Dermis microvascular lymphatic vessel endothelial cell (primary cell): ENCODE data around the gene PDE8A. TPM values are rescaled to one million over a fixed set of nuclear protein-coding genes. Genes with fewer than 3 reads are reported as not detected.

Experiments
- DNase-seq, 2 donors: peaks; one replicate each; pipeline versions ENCODE4 v3.0.0 to v3.0.0-alpha.2; 2010; ENCODE audit warnings: low read depth in 2 of 2
- total RNA-seq: library from RNA; depleted of rRNA; stranded (reverse); fragments of >200 nt; gene quantifications from 2 replicates; pipeline ENCODE4 v1.2.1, GENCODE V29; 2014

PDE8A gene
- total RNA-seq, 1 donor from 2014 or later = 50.2 TPM

DNA sequence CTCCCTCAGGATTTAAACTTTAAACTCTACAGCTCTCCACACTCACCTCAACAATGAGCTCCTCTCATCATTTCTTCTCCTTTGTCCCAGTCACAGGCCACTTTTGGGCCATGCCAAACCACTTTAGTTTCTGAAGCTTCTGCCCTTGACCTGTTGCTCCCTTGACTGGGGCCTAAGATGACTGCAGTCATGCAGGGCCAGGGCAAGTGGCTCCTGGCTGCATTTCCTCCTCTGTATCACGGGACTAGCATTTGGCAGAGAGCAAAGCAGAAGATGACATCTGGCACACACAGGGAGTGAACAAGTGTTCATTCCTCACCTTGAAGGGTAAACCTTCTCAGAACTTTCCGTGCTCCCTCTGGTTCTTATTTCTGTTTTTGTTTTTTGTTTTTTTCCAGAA lies 136.9 kb downstream of the PDE8A start:
- no peak for DNase-seq

DNA sequence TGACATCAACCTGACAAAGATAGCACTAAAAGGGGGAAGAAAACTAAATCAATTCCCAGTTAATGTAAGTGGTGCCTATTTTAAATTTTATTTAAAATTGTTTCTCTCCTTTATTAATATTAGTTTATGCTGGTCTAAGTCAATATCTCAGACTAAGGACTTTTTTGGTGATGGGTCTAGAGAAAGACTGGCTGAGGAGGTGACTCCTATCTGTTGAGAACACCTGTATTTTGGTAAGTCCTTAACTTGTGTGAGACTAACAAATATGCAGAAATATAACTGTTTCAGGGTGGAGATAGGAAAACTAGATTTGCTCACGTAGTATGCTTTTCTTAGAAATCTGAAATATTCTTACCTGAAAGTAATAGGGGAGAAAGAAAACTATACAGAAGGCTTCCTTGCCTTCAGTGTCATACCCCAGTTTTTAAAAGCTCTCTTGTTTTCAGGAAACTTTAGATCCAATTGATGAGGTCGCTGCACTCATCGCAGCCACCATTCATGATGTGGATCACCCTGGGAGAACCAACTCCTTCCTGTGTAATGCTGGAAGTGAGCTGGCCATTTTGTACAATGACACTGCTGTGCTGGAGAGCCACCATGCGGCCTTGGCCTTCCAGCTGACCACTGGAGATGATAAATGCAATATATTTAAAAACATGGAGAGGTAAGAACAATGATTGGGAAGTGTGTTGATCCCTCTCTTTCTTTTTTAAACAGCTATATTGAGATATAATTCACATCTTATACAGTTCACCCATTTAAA lies 138.9 kb downstream of the PDE8A start:
- no peak for DNase-seq

DNA sequence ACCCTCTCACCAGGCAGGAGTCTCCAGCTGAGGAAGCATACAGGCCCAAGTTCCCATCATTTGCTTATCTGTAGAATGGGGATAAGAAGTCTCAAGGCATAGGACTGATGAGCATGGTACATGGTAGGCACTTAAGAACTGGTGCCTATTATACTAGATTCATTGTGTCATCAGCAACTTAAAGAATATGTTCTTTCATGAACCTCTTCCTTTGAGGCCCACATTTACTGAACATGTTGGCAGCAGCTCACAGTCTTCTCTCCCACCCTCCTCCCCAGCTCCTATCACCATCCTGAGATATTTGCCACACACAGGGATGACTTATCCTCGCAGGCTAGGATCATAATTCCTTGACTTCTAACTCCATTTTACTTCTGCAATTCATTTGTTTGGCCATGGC lies 142.5 kb downstream of the PDE8A start:
- DNase-seq = no peak

DNA sequence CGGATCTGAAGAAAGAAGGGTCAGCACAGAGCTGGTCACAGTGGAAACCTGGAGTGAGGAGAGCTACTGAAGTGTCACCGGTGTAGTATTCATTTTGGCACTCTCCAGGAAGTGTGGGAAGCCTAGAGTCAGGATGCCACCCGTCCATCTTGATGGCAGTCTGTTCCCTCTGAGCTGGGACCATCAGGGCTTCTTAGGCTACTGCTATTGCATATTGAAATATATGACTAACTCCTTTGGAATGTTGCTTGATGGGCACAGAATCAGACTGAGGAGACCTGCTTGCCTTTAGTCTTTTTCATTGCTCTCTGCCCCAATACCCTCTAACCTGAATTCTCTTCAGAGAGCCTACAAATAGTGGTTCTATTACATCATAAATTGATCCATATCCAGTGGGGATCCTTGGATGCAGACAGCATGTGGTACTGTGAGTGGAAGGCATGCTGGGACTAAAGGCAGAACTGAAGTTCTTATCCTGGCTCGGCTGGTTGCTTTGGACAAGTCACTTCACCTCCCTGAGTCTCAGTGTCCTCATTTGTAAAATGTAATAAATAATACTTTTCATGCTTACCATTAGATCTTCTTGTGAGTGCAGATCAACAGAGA lies 143.5 kb downstream of the PDE8A start:
- DNase-seq = peak in 1 of 2 donors; percentile 29

- DNase-seq = no peak
These were observed 147.0 kb downstream of the PDE8A start for GRCh38 chr15:85128621-85129020.

DNA sequence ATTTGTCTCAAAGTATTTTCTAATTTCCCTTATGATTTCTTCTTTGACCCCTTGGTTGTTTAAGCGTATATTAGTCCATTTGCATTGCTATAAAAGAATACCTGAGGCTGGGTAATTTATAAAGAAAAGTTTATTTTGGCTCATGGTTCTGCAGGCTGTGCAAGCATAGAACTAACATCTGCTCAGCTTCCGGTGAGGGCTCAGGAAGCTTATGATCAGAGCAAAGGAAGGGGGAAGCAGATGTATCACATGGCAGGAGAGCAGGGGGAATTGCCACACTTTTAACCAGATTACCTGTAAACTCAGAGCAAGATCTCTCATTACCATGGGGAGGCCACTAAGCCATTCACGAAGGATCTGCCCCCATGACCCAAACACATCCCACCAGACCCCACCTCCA lies 148.2 kb downstream of the PDE8A start:
- peak; percentile 80 to 85 for DNase-seq

DNA sequence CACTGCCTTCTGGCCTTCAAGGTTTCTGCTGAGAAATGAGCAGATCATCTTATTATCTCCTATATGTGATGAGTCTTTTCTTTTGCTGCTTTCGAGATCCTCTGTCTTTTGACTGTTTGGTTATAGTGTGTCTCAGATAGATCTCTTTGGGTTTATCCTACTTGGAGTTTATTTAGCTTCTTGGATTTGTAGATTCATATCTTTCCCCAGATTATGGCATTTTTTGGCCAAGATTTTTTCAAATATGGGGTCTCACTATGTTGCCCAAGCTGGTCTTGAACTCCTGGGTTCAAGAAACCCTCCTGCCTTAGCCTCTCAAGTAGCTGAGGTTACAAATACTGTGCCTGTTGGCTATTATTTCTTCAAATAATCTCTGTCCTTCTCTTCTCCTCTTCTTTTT lies 150.3 kb downstream of the PDE8A start:
- DNase-seq = no peak

GRCh38 chr15:85133709-85134108 lies 152.1 kb downstream of the PDE8A start:
- no peak for DNase-seq

GRCh38 chr15:85137489-85138168 lies 156.0 kb downstream of the PDE8A start:
- no peak for DNase-seq

GRCh38 chr15:85139391-85139790 lies 157.7 kb downstream of the PDE8A start:
- no peak for DNase-seq

DNA sequence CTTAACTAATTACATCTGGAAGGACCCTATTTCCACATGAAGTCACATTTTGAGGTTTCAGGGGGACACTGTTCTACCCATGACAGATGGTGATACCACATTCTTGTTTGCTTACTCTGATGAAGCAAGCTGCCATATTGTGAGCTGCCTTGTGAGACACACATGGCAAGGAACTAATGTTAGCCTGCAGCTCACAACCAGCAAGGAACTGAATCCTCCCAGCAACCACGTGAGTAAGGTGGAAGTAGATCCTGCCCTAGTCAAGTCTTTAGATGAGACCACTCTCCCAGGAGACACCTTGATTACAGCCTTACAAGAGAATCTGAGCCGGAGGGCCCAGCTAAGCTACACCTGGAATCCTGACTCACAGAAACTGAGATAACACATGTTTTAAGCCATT lies 160.1 kb downstream of the PDE8A start:
- DNase-seq = no peak

- peak; percentile 61 to 89 for DNase-seq
These were observed 160.7 kb downstream of the PDE8A start for GRCh38 chr15:85142312-85142711.

GRCh38 chr15:85149465-85150129 lies 167.9 kb downstream of the PDE8A start:
- no peak for DNase-seq

- DNase-seq = no peak
These were observed 168.4 kb downstream of the PDE8A start for GRCh38 chr15:85150130-85150480.

DNA sequence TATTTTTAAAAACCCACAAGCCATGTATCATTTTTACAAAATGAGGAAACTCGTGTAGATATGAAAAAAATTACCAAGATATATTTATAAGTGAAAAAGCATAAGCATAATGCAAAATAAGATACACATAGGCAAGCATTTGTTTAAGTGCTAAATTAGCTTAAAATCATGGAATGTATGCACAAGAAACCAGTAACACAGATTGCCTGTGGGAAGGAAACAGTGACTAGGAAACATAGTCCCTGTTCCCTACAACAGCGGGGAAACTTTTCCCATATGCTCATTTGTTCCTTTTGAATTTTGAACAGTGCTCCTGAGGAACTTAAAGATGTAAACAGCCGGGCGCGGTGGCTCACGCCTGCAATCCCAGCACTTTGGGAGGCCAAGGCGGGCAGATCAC lies 169.5 kb downstream of the PDE8A start:
- no peak for DNase-seq

DNA sequence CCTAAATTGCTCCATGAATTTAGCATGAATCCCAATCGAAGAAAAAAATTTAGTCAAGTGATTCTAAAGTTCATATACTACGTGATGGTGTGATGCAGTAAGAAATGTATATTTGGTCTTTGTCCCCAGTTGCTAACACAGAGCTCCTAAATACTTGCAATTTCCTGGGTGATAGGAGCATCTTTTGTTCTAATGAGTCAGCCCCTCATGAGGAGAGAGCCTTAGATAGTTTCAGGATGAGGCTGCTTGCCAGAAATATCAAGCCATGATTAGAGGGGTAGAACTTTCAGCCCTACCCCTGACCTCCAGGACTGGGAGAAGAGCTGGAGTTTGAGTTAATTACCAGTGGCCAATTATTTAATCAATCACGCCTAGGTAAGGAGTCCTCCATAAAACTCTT lies 170.2 kb downstream of the PDE8A start:
- DNase-seq = no peak

DNA sequence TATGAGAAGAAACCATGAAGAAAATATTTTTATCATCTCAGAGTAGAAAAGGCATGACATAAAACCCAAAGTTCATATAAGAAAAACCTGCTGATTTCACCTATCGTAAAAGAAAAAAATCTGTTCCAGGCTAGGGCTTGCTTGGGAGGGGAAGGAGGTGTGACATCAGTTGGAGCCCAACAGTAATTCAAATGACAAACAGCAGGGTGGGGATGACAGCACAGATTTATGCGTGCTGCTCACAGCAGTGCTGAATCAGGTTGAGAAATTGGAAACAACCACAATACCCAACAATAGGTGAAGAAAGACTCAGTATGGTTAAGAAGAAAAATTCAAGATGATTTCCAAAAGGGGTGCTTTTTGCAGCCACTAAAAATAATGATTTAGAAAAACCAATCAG lies 172.4 kb downstream of the PDE8A start:
- no peak for DNase-seq

- peak in 1 of 2 donors; percentile 8 for DNase-seq
These were observed 173.7 kb downstream of the PDE8A start for GRCh38 chr15:85155360-85155759.

DNA sequence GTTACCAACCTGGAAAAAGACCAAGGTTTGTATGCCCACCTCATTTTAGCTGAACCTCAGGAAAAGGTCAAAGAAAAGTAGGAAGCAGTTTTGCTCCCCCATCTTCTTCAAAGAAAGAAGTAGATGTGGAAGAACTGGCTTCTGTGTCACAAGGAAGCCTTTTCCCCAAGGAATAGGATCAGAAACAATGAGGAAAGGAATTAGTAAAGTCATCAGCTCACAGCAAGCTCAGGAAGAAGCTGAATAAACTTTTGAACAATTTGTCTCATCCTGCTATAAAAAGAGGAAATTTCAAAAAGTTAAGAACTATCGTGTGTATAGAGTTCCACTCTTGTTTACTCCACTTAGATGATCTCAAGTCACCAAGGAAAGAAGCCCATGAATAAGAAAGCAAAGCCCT lies 174.2 kb downstream of the PDE8A start:
- DNase-seq = peak in 1 of 2 donors; percentile 84

GRCh38 chr15:85157344-85157743 lies 175.7 kb downstream of the PDE8A start:
- DNase-seq = no peak

DNA sequence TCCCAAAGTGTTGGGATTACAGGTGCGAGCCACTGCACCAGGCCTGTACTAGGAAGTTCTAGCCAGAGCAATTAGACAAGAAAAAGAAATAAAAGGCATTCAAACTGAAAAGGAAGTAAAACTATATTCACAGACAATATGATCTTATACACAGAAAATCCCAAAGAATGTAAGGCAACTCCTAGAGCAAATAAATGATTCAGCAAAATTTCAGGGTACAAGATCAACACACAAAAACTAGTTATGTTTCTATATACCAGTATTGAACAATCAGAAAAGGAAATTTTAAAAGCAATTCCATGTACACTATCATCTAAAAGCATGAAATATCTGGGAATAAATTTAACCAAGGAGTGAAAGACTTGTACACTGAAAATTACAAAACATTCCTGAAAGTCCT lies 180.6 kb downstream of the PDE8A start:
- no peak for DNase-seq

DNA sequence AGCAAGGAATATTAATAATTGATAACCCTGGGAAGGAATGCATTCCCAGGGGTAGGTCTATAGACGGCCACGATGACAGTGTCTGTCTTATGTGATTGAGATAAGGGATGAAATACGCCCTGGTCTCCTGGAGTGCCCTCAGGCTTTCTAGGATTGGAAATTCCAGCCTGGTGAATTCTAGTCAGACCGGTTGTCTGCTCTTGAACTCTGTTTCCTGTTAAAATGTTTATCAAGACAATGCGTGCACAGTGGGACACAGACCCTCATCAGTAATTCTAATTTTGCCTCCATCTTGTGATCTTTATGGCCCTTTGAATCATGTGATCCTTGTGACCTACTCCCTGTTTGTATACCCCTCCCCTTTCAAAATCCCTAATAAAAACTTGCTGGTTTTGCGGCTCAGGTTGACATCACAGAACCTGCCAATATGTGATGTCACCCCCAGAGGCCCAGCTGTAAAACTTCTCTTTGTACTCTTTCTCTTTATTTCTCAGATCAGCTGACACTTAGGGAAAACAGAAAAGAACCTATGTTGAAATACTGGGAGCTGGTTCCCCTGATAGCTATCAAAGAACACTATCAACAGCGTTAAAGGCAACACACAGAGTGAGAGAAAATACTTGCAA lies 183.3 kb downstream of the PDE8A start:
- DNase-seq = peak; percentile 33 to 75
